ENCODE measurements around the gene CLTA. TPM values are rescaled to one million over a fixed set of nuclear protein-coding genes. Genes with fewer than 3 reads are reported as not detected.

Gene CLTA
- total RNA-seq, 1 experiment from 2014 or later = 760 TPM

- no peak overlapping the region for H3K27ac ChIP-seq (ENCODE audit: low read length)
- H3K4me3 ChIP-seq (ENCODE audit: low read depth in 2 of 2, low read length in 2 of 2) = no peak overlapping the region
- H3K9me3 ChIP-seq (ENCODE audit: control insufficient read depth, insufficient read depth, low read depth, low read length) = no peaks in the 10 kb centered on the region
- ChIA-PET POLR2A (interaction anchor here (0.6 kb wide), 1 partner anchor 68 kb away, joined by 4 read pairs; no protein-coding TSS in a partner anchor), CTCF (no interaction called here)
- intact Hi-C loops (cut with micrococcal nuclease; ENCODE audit: unreplicated experiment) = no loop called here
- peaks cover 5% of the 10 kb centered on the region for H3K27me3 ChIP-seq (ENCODE audit: control insufficient read depth, insufficient read depth, low read length)
- TF ChIP-seq TCF7L2 (IDR thresholded peaks at IDR 0.05; ENCODE audit: low read depth, low read length) = no peak
- TF ChIP-seq CTCF (IDR thresholded peaks at IDR 0.05) = no peak
- no peak for TF ChIP-seq SIN3A (IDR thresholded peaks at IDR 0.05; ENCODE audit: borderline replicate concordance, insufficient read depth, low read depth, low read length)
- TF ChIP-seq POLR2AphosphoS5 (IDR thresholded peaks at IDR 0.05; ENCODE audit: low read depth, low read length) = no peak
- no TSS peak for BruUV-seq (replicated peaks)
- ATAC-seq (no peak), DNase-seq (ENCODE audit: low read depth, low spot score) (no peak)
- peaks cover 6% of the 10 kb centered on the region for H3K4me1 ChIP-seq (ENCODE audit: control insufficient read depth, insufficient read depth, low read length)
- in situ Hi-C loops (cut with HindIII; ENCODE audit: low pct_unique_long_range_greater_than_20kb, low sequenced_read_pairs) = no loop called here
- no peaks in the 10 kb centered on the region for H3K36me3 ChIP-seq (ENCODE audit: control insufficient read depth, insufficient read depth, low read length)
Observed at GRCh38 chr9:36141761-36142160, 49.0 kb upstream of the CLTA start.

GRCh38 chr9:36142510-36143244 is 48.0 kb upstream of the CLTA start:
- POLR2A ChIA-PET = no interaction called here
- no peaks in the 10 kb centered on the region for H3K9me3 ChIP-seq (ENCODE audit: control insufficient read depth, insufficient read depth, low read depth, low read length)
- intact Hi-C loops (cut with micrococcal nuclease; ENCODE audit: unreplicated experiment) = no loop called here
- no peak overlapping the region for H3K4me3 ChIP-seq (ENCODE audit: low read depth in 2 of 2, low read length in 2 of 2)
- H3K27ac ChIP-seq (ENCODE audit: low read length) = 0 out of 2 replicates have a peak overlapping the region, but pooled peaks have one; percentile 9
- CTCF ChIA-PET = interaction anchor here (1.8 kb wide), 1 partner anchor 24 kb away, joined by 5 read pairs; no protein-coding TSS in a partner anchor
- no peaks in the 10 kb centered on the region for H3K4me1 ChIP-seq (ENCODE audit: control insufficient read depth, insufficient read depth, low read length)
- no TSS peak for BruUV-seq (replicated peaks)
- in situ Hi-C loops (cut with HindIII; ENCODE audit: low pct_unique_long_range_greater_than_20kb, low sequenced_read_pairs) = no loop called here
- TF ChIP-seq TCF7L2 (IDR thresholded peaks at IDR 0.05; ENCODE audit: low read depth, low read length) = no peak
- no peak for TF ChIP-seq CTCF (IDR thresholded peaks at IDR 0.05)
- no peak for TF ChIP-seq SIN3A (IDR thresholded peaks at IDR 0.05; ENCODE audit: borderline replicate concordance, insufficient read depth, low read depth, low read length)
- TF ChIP-seq POLR2AphosphoS5 (IDR thresholded peaks at IDR 0.05; ENCODE audit: low read depth, low read length) = no peak
- TF ChIP-seq, protein P1, sequence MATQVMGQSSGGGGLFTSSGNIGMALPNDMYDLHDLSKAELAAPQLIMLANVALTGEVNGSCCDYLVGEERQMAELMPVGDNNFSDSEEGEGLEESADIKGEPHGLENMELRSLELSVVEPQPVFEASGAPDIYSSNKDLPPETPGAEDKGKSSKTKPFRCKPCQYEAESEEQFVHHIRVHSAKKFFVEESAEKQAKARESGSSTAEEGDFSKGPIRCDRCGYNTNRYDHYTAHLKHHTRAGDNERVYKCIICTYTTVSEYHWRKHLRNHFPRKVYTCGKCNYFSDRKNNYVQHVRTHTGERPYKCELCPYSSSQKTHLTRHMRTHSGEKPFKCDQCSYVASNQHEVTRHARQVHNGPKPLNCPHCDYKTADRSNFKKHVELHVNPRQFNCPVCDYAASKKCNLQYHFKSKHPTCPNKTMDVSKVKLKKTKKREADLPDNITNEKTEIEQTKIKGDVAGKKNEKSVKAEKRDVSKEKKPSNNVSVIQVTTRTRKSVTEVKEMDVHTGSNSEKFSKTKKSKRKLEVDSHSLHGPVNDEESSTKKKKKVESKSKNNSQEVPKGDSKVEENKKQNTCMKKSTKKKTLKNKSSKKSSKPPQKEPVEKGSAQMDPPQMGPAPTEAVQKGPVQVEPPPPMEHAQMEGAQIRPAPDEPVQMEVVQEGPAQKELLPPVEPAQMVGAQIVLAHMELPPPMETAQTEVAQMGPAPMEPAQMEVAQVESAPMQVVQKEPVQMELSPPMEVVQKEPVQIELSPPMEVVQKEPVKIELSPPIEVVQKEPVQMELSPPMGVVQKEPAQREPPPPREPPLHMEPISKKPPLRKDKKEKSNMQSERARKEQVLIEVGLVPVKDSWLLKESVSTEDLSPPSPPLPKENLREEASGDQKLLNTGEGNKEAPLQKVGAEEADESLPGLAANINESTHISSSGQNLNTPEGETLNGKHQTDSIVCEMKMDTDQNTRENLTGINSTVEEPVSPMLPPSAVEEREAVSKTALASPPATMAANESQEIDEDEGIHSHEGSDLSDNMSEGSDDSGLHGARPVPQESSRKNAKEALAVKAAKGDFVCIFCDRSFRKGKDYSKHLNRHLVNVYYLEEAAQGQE (IDR thresholded peaks at IDR 0.05; ENCODE audit: insufficient read depth in 1 of 2, low read depth in 2 of 2, low read length in 1 of 2) = no peak
- no peaks in the 10 kb centered on the region for H3K36me3 ChIP-seq (ENCODE audit: control insufficient read depth, insufficient read depth, low read length)
- ATAC-seq (peak; percentile 26; the same call in 1 of the 2 replicates), DNase-seq (ENCODE audit: low read depth, low spot score) (no peak)
- no peaks in the 10 kb centered on the region; the same call in 1 of the 2 replicates for H3K27me3 ChIP-seq (ENCODE audit: control insufficient read depth, insufficient read depth, low read length)
